ENCODE measurements around the gene RBM8A. TPM values are rescaled to one million over a fixed set of nuclear protein-coding genes. Genes with fewer than 3 reads are reported as not detected.

RBM8A gene
- total and polyA plus RNA-seq, 9 of the 15 experiments (the other 6 are each of a cell fraction or from before 2014, with no cell fraction given): 215 to 1,035 (median 291) TPM

GRCh38 chr1:145956361-145956760 is 29.1 kb upstream of the RBM8A start:
- H3K4me3 ChIP-seq: peak overlapping the region; percentile 79
- no peak overlapping the region; the same call in 1 of the 2 replicates for H2AFZ ChIP-seq (ENCODE audit: low read depth, low read length)
- peak overlapping the region; percentile 91; the same call in 1 of the 2 replicates for H3K4me2 ChIP-seq (ENCODE audit: insufficient read depth, low read length)
- H3K27ac ChIP-seq (ENCODE audit: extremely low read depth, low read depth, low read length): no peak overlapping the region
- peak overlapping the region in 1 of 2 experiments; percentile 70; a peak in 2 of 4 replicates for H3K9ac ChIP-seq (ENCODE audit: insufficient read depth in 1 of 2, low read depth in 2 of 2, low read length in 2 of 2)
- DNase-seq (ENCODE audit: extremely low read depth in 1 of 4, low spot score in 3 of 4) (no peak), ATAC-seq (no peak), FAIRE-seq (no peak)
- H3K4me1 ChIP-seq (replicated peaks in 1 of 2; ENCODE audit: control insufficient read depth in 2 of 2, insufficient read depth in 2 of 2, low read length in 2 of 2): peaks cover 15 to 18% of the 10 kb centered on the region in 2 experiments; a peak in 4 of 5 replicates
- no peaks in the 10 kb centered on the region for H3K36me3 ChIP-seq (ENCODE audit: control insufficient read depth, insufficient read depth, low read length)
- no peaks in the 10 kb centered on the region for H4K20me1 ChIP-seq (replicated peaks; ENCODE audit: control insufficient read depth, insufficient read depth, low read length)
- in situ Hi-C loops (cut with MboI): no loop called here
- no TSS peak for BruUV-seq (replicated peaks)
- TF ChIP-seq, protein P1, sequence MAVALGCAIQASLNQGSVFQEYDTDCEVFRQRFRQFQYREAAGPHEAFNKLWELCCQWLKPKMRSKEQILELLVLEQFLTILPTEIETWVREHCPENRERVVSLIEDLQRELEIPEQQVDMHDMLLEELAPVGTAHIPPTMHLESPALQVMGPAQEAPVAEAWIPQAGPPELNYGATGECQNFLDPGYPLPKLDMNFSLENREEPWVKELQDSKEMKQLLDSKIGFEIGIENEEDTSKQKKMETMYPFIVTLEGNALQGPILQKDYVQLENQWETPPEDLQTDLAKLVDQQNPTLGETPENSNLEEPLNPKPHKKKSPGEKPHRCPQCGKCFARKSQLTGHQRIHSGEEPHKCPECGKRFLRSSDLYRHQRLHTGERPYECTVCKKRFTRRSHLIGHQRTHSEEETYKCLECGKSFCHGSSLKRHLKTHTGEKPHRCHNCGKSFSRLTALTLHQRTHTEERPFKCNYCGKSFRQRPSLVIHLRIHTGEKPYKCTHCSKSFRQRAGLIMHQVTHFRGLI (CRISPR knock-in tag; IDR thresholded peaks at IDR 0.05): no peak
- TF ChIP-seq ZBTB17 (CRISPR knock-in tag; IDR thresholded peaks at IDR 0.05): no peak
- no peak for TF ChIP-seq SOX6 (IDR thresholded peaks at IDR 0.05)
- TF ChIP-seq POLR2AphosphoS5 (IDR thresholded peaks at IDR 0.05; ENCODE audit: control insufficient read depth, insufficient read depth, low read depth, low read length): no peak
- TF ChIP-seq BACH1 (tag; IDR thresholded peaks at IDR 0.05): no peak
- no peak for TF ChIP-seq ZC3H11A (IDR thresholded peaks at IDR 0.05; ENCODE audit: low read depth, low read length)
- TF ChIP-seq MEF2D (tag; conservative IDR thresholded peaks at IDR 0.05; ENCODE audit: low read depth): no peak
- no peak for TF ChIP-seq ETV6 (IDR thresholded peaks at IDR 0.05; ENCODE audit: borderline replicate concordance in 1 of 2, low read depth in 2 of 2, low read length in 1 of 2)
- no peak for TF ChIP-seq ETV6 (CRISPR knock-in tag; IDR thresholded peaks at IDR 0.05; ENCODE audit: borderline replicate concordance)
- no peak for TF ChIP-seq FUS (optimal IDR thresholded peaks at IDR 0.05; ENCODE audit: low read depth, low read length)
- no peak for TF ChIP-seq ZNF133 (CRISPR knock-in tag; IDR thresholded peaks at IDR 0.05)
- TF ChIP-seq, protein P2, sequence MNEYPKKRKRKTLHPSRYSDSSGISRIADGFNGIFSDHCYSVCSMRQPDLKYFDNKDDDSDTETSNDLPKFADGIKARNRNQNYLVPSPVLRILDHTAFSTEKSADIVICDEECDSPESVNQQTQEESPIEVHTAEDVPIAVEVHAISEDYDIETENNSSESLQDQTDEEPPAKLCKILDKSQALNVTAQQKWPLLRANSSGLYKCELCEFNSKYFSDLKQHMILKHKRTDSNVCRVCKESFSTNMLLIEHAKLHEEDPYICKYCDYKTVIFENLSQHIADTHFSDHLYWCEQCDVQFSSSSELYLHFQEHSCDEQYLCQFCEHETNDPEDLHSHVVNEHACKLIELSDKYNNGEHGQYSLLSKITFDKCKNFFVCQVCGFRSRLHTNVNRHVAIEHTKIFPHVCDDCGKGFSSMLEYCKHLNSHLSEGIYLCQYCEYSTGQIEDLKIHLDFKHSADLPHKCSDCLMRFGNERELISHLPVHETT (CRISPR knock-in tag; conservative IDR thresholded peaks at IDR 0.05 in 1 of 2, IDR thresholded peaks at IDR 0.05 in 1 of 2): no peak
- no peak for TF ChIP-seq MBD2 (IDR thresholded peaks at IDR 0.05; ENCODE audit: borderline replicate concordance, low read depth)
- no peak for TF ChIP-seq HDAC6 (IDR thresholded peaks at IDR 0.05; ENCODE audit: low read depth, low read length)
- POLR2A ChIA-PET: no interaction called here
- CTCF ChIA-PET (ENCODE audit: low intra/inter-chr PET ratio): interaction anchor here (0.5 kb wide), 1 partner anchor 21 kb away, joined by 3 read pairs; no protein-coding TSS in a partner anchor
- no peaks in the 10 kb centered on the region for H3K9me3 ChIP-seq (replicated peaks; ENCODE audit: control insufficient read depth, insufficient read depth, low read depth, low read length)
- intact Hi-C loops (cut with micrococcal nuclease): loop anchor here (2.0 kb wide), 1 partner anchor 24 kb away; no protein-coding TSS in a partner anchor
- H3K79me2 ChIP-seq (ENCODE audit: control insufficient read depth, insufficient read depth, low read length): peaks cover 29% of the 10 kb centered on the region
- no peaks in the 10 kb centered on the region for H3K9me1 ChIP-seq (ENCODE audit: control insufficient read depth, insufficient read depth, low read length)
- no peaks in the 10 kb centered on the region for H3K27me3 ChIP-seq (ENCODE audit: control insufficient read depth in 2 of 2, insufficient read depth in 2 of 2, low read length in 2 of 2)

Measured in K562 (cell line).